Activated CD8-positive, alpha-beta T cell treated with anti-CD3 and anti-CD28 coated beads, Interleukin-2, amount 10 ng/mL, durations not matched to agents 7 days and 5 days (primary cell): ENCODE measurements around the gene B4GALNT4. TPM values are rescaled to one million over a fixed set of nuclear protein-coding genes. Genes with fewer than 3 reads are reported as not detected.
"Not testable (repeated sequence)": the region's sequence is repeated elsewhere in the genome, so short reads cannot be mapped to it uniquely, and the experiment has no call there.

Source experiments
- ATAC-seq: fragments of 150-1000 bp; cut with Tn5 transposase; one replicate; pipeline ENCODE4 v1.10.0; 2021; ENCODE audit warnings: moderate library complexity
- CTCF ChIA-PET: fragments of 350-600 bp; sonication (Branson Sonifier 250); formaldehyde crosslinking; loops from one replicate; lab custom pipeline; 2021; ENCODE audit warnings: antibody characterized with exemption; lab: Charles Lee
- POLR2A ChIA-PET: fragments of 350-600 bp; sonication (Branson Sonifier 250); formaldehyde crosslinking; loops from one replicate; lab custom pipeline; 2021; ENCODE audit warnings: antibody characterized with exemption; lab: Charles Lee
- DNase-seq: peaks from one replicate; pipeline ENCODE4 v3.0.0-alpha.2; 2020
- H3K27ac Mint-ChIP-seq: one replicate; pipeline ENCODE4 v1.8.0; 2021; ENCODE audit warnings: mild to moderate bottlenecking, mixed read lengths
- H3K27me3 Mint-ChIP-seq: one replicate; pipeline ENCODE4 v1.8.0; 2021; ENCODE audit warnings: low read depth, mixed read lengths
- H3K36me3 Mint-ChIP-seq: one replicate; pipeline ENCODE4 v1.8.0; 2021; ENCODE audit warnings: low read depth, mixed read lengths
- H3K4me1 Mint-ChIP-seq: one replicate; pipeline ENCODE4 v1.8.0; 2021; ENCODE audit warnings: low read depth, mixed read lengths
- H3K4me3 Mint-ChIP-seq: one replicate; pipeline ENCODE4 v1.8.0; 2021; ENCODE audit warnings: mild to moderate bottlenecking, mixed read lengths
- H3K9me3 Mint-ChIP-seq: one replicate; pipeline ENCODE4 v1.8.0; 2022; ENCODE audit warnings: mixed read lengths; ENCODE audit not compliant: insufficient read depth
- total RNA-seq, 2 experiments: library from RNA; stranded (reverse); gene quantifications; one replicate each; pipeline ENCODE4 v1.2.3, GENCODE V29; 2021

B4GALNT4 gene
- total RNA-seq, 2 experiments from 2014 or later, result 0.26 to 0.52 TPM

- Mint-ChIP-seq H3K27me3 (peaks cover 2% of the 10 kb centered on the region), H3K4me3 (no peak overlapping the region), H3K27ac (peak overlapping the region; percentile 9), H3K36me3 (peaks cover 10% of the 10 kb centered on the region), H3K4me1 (peaks cover 51% of the 10 kb centered on the region), H3K9me3 (no peaks in the 10 kb centered on the region)
- ChIA-PET POLR2A (no interaction called here), CTCF (no interaction called here)
- ATAC-seq (no peak), DNase-seq (no peak)
Observed at GRCh38 chr11:336659-337198, 32.6 kb upstream of the B4GALNT4 start.

- Mint-ChIP-seq H3K9me3 (no peaks in the 10 kb centered on the region), H3K27me3 (peaks cover 2% of the 10 kb centered on the region), H3K36me3 (peaks cover 10% of the 10 kb centered on the region), H3K4me3 (no peak overlapping the region), H3K4me1 (peaks cover 49% of the 10 kb centered on the region), H3K27ac (no peak overlapping the region)
- ChIA-PET POLR2A (no interaction called here), CTCF (no interaction called here)
- ATAC-seq (no peak), DNase-seq (no peak)
Observed at GRCh38 chr11:337711-338110, 31.6 kb upstream of the B4GALNT4 start.

GRCh38 chr11:339963-340362 lies 29.3 kb upstream of the B4GALNT4 start:
- CTCF ChIA-PET, result interaction anchor here (1.5 to 2.8 kb wide), 7 partner anchors 10 to 108 kb away, joined by 4 to 14 read pairs (median 5); no protein-coding TSS in a partner anchor
- no peaks in the 10 kb centered on the region for H3K9me3 Mint-ChIP-seq
- H3K4me1 Mint-ChIP-seq, result peaks cover 37% of the 10 kb centered on the region
- no peak for ATAC-seq
- H3K36me3 Mint-ChIP-seq, result peaks cover 3% of the 10 kb centered on the region
- H3K27ac Mint-ChIP-seq, result no peak overlapping the region
- no peak overlapping the region for H3K4me3 Mint-ChIP-seq
- no peak for DNase-seq
- POLR2A ChIA-PET, result interaction anchor here (0.7 to 2.2 kb wide), 6 partner anchors 10 to 128 kb away, joined by 3 to 9 read pairs (median 4); no protein-coding TSS in a partner anchor
- peaks cover 2% of the 10 kb centered on the region for H3K27me3 Mint-ChIP-seq

GRCh38 chr11:340539-341512 lies 28.5 kb upstream of the B4GALNT4 start:
- ChIA-PET CTCF (interaction anchor here (1.5 to 2.8 kb wide), 7 partner anchors 11 to 107 kb away, joined by 4 to 14 read pairs (median 5); no protein-coding TSS in a partner anchor), POLR2A (interaction anchor here (0.7 to 2.2 kb wide), 8 partner anchors 11 to 129 kb away, joined by 3 to 9 read pairs (median 3); no protein-coding TSS in a partner anchor)
- peaks cover 32% of the 10 kb centered on the region for H3K4me1 Mint-ChIP-seq
- no peaks in the 10 kb centered on the region for H3K9me3 Mint-ChIP-seq
- ATAC-seq, result no peak
- no peak for DNase-seq
- H3K27me3 Mint-ChIP-seq, result peaks cover 2% of the 10 kb centered on the region
- no peak overlapping the region for H3K4me3 Mint-ChIP-seq
- H3K27ac Mint-ChIP-seq, result no peak overlapping the region
- peaks cover 7% of the 10 kb centered on the region for H3K36me3 Mint-ChIP-seq

- DNase-seq (no peak), ATAC-seq (no peak)
- H3K27me3 Mint-ChIP-seq, result peaks cover 2% of the 10 kb centered on the region
- peaks cover 19% of the 10 kb centered on the region for H3K4me1 Mint-ChIP-seq
- ChIA-PET POLR2A (no interaction called here), CTCF (interaction anchor here (1.0 kb wide), 1 partner anchor 10 kb away, joined by 3 read pairs; no protein-coding TSS in a partner anchor)
- H3K4me3 Mint-ChIP-seq, result no peak overlapping the region
- no peaks in the 10 kb centered on the region for H3K9me3 Mint-ChIP-seq
- peaks cover 7% of the 10 kb centered on the region for H3K36me3 Mint-ChIP-seq
- no peak overlapping the region for H3K27ac Mint-ChIP-seq
Observed at GRCh38 chr11:342328-342727, 27.0 kb upstream of the B4GALNT4 start.

GRCh38 chr11:344836-345578 lies 24.3 kb upstream of the B4GALNT4 start:
- DNase-seq, result no peak
- Mint-ChIP-seq H3K4me1 (peaks cover 19% of the 10 kb centered on the region), H3K36me3 (peaks cover 7% of the 10 kb centered on the region), H3K4me3 (no peak overlapping the region), H3K27me3 (peaks cover 2% of the 10 kb centered on the region), H3K9me3 (no peaks in the 10 kb centered on the region), H3K27ac (no peak overlapping the region)
- ATAC-seq, result no peak
- ChIA-PET POLR2A (no interaction called here), CTCF (no interaction called here)

- ATAC-seq (no peak), DNase-seq (no peak)
- H3K27me3 Mint-ChIP-seq, result peaks cover 5% of the 10 kb centered on the region
- peaks cover 7% of the 10 kb centered on the region for H3K36me3 Mint-ChIP-seq
- H3K4me1 Mint-ChIP-seq, result peaks cover 24% of the 10 kb centered on the region
- POLR2A ChIA-PET, result no interaction called here
- H3K27ac Mint-ChIP-seq, result no peak overlapping the region
- no peaks in the 10 kb centered on the region for H3K9me3 Mint-ChIP-seq
- no peak overlapping the region for H3K4me3 Mint-ChIP-seq
- CTCF ChIA-PET, result no interaction called here
Observed at GRCh38 chr11:346529-346928, 22.8 kb upstream of the B4GALNT4 start.

GRCh38 chr11:349270-349954 lies 19.9 kb upstream of the B4GALNT4 start:
- DNase-seq, H3K4me3 Mint-ChIP-seq, H3K9me3 Mint-ChIP-seq, ATAC-seq, H3K27me3 Mint-ChIP-seq, H3K27ac Mint-ChIP-seq, H3K36me3 Mint-ChIP-seq: not testable (repeated sequence)
- CTCF ChIA-PET, result interaction anchor here (0.9 to 1.5 kb wide), 3 partner anchors 17 to 44 kb away, joined by 3 to 4 read pairs (median 3); no protein-coding TSS in a partner anchor
- POLR2A ChIA-PET, result interaction anchor here (0.9 to 2.1 kb wide), 2 partner anchors 20 to 143 kb away, joined by 3 to 5 read pairs; partner anchors contain the start of gene BET1L
- H3K4me1 Mint-ChIP-seq, result peaks cover 39% of the 10 kb centered on the region

- ATAC-seq, H3K27me3 Mint-ChIP-seq, H3K4me3 Mint-ChIP-seq, H3K9me3 Mint-ChIP-seq, DNase-seq, CTCF ChIA-PET, H3K36me3 Mint-ChIP-seq: not testable (repeated sequence)
- POLR2A ChIA-PET, result interaction anchor here (0.7 kb wide), 1 partner anchor 72 kb away, joined by 3 read pairs; no protein-coding TSS in a partner anchor
- H3K27ac Mint-ChIP-seq, result peak overlapping the region; percentile 76
- peaks cover 45% of the 10 kb centered on the region for H3K4me1 Mint-ChIP-seq
Observed at GRCh38 chr11:350033-350722, 19.1 kb upstream of the B4GALNT4 start.

- ChIA-PET POLR2A (interaction anchor here (0.7 kb wide), 1 partner anchor 71 kb away, joined by 3 read pairs; no protein-coding TSS in a partner anchor), CTCF (no interaction called here)
- Mint-ChIP-seq H3K27me3 (peaks cover 3% of the 10 kb centered on the region), H3K36me3 (no peaks in the 10 kb centered on the region), H3K4me1 (peaks cover 49% of the 10 kb centered on the region), H3K9me3 (no peaks in the 10 kb centered on the region), H3K4me3 (no peak overlapping the region), H3K27ac (peak overlapping the region; percentile 76)
- ATAC-seq (no peak), DNase-seq (no peak)
Observed at GRCh38 chr11:350723-351255, 18.5 kb upstream of the B4GALNT4 start.
